SJCRH30 (cell line): Measurements from ENCODE around the gene PDGFD. TPM values are rescaled to one million over a fixed set of nuclear protein-coding genes. Genes with fewer than 3 reads are reported as not detected.

ENCODE experiments used
- DNase-seq, 2 experiments: peaks; one replicate each; pipeline ENCODE4 v3.0.0-alpha.2; 2015 to 2020
- H3K27ac ChIP-seq: fragments of 250-450 bp; sonication (Bioruptor Pico); 2 replicates; pipeline ENCODE4 v1.5.1; 2020; ENCODE audit warnings: mild to moderate bottlenecking, moderate library complexity
- H3K27me3 ChIP-seq: fragments of 250-450 bp; sonication (Bioruptor Pico); 2 replicates; pipeline ENCODE4 v1.5.1; 2020; ENCODE audit warnings: mild to moderate bottlenecking, moderate library complexity
- H3K36me3 ChIP-seq: fragments of 250-450 bp; sonication (Bioruptor Pico); 2 replicates; pipeline ENCODE4 v1.5.1; 2020; ENCODE audit warnings: mild to moderate bottlenecking, moderate library complexity
- H3K4me1 ChIP-seq: fragments of 250-450 bp; sonication (Bioruptor Pico); 2 replicates; pipeline ENCODE4 v1.5.1; 2020; ENCODE audit warnings: mild to moderate bottlenecking, moderate library complexity
- H3K4me3 ChIP-seq: fragments of 250-450 bp; sonication (Bioruptor Pico); 2 replicates; pipeline ENCODE4 v1.5.1; 2020; ENCODE audit warnings: mild to moderate bottlenecking, moderate library complexity
- H3K9me3 ChIP-seq: fragments of 250-450 bp; sonication (Bioruptor Pico); replicated peaks from 2 replicates; pipeline ENCODE4 v1.5.1; 2020; ENCODE audit warnings: mild to moderate bottlenecking, moderate library complexity
- total RNA-seq: library from RNA; depleted of rRNA; stranded (reverse); fragments of >200 nt; shearing (Covaris generic); gene quantifications from 2 replicates; pipeline ENCODE4 v1.2.3, GENCODE V29; 2014; rRNA removed

The PDGFD gene
- total RNA-seq: 14.3 and 15.2 TPM in 2 replicates

DNA sequence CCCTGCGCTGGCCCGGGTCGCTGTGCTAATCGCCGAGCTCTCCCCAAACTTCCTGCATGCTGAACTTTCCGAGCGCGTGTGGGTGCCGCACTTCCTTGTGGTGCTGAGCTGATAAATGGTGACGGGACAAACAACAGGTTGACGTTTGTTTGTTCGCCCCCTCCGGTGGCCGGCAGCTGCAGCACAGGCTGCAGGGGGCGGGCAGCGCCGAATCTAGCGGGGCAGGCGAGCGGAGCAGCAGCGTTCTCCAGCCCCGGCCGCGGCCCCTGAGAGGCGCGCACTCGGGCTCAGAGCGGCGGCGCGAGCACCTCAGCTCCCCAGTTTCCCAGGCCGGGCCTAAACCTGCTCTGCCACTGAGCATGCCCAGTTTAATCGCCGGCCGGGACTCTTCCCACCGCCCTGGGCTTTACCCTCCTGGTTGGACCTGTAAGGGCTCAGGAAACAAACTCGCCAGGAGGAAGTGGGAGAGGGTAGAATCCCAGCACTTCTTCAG lies at the start of gene PDGFD:
Gene PDGFD (minus strand): TSS at position 120 of the 493 bp plus-strand sequence.
- H3K27me3 ChIP-seq: no peaks in the 10 kb centered on the region
- H3K27ac ChIP-seq: peak within 1 kb of the TSS; percentile 36
- 0 out of 2 replicates have a peak, but pooled peaks cover 3% of the 10 kb centered on the region for H3K4me1 ChIP-seq
- H3K36me3 ChIP-seq: no peaks in the 10 kb centered on the region
- H3K9me3 ChIP-seq: no peaks in the 10 kb centered on the region
- H3K4me3 ChIP-seq: peak within 1 kb of the TSS; percentile 62
- peak; percentile 76 to 84 for DNase-seq

GRCh38 chr11:104206936-104207335 lies 43.0 kb upstream of the PDGFD start:
- DNase-seq: no peak
- H3K9me3 ChIP-seq: no peaks in the 10 kb centered on the region
- no peaks in the 10 kb centered on the region for H3K4me1 ChIP-seq
- no peaks in the 10 kb centered on the region for H3K36me3 ChIP-seq
- H3K27me3 ChIP-seq: no peaks in the 10 kb centered on the region
- H3K4me3 ChIP-seq: no peak overlapping the region
- no peak overlapping the region for H3K27ac ChIP-seq

DNA sequence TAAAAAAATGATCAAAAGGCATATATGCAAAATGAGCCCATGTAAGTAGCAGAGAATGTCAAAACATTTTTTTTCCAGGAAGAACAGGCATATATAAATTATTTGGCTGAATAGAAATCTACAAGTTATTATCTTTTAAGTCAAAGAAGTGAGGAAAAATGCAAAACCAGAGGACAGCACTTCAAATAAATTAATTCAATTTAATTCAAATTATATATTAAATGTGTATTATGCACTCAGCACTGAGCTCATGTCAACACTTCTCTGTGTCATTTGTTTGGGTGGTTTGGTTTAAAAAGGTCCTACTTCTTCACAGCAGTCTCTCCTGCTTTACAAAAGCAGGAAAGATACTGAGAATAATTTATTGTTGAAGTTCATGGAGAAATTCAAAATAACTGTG lies 41.9 kb upstream of the PDGFD start:
- H3K36me3 ChIP-seq: no peaks in the 10 kb centered on the region
- no peaks in the 10 kb centered on the region for H3K27me3 ChIP-seq
- H3K27ac ChIP-seq: no peak overlapping the region
- no peaks in the 10 kb centered on the region for H3K9me3 ChIP-seq
- DNase-seq: no peak
- no peak overlapping the region for H3K4me3 ChIP-seq
- H3K4me1 ChIP-seq: no peaks in the 10 kb centered on the region

GRCh38 chr11:104200688-104201087 lies 36.7 kb upstream of the PDGFD start:
- no peak overlapping the region for H3K4me3 ChIP-seq
- H3K36me3 ChIP-seq: no peaks in the 10 kb centered on the region
- no peaks in the 10 kb centered on the region for H3K4me1 ChIP-seq
- H3K27me3 ChIP-seq: no peaks in the 10 kb centered on the region
- DNase-seq: no peak
- H3K9me3 ChIP-seq: no peaks in the 10 kb centered on the region
- no peak overlapping the region for H3K27ac ChIP-seq

- peak in 1 of 2 experiments; percentile 18 for DNase-seq
- H3K4me3 ChIP-seq: no peak overlapping the region
- H3K27me3 ChIP-seq: no peaks in the 10 kb centered on the region
- H3K9me3 ChIP-seq: no peaks in the 10 kb centered on the region
- H3K36me3 ChIP-seq: no peaks in the 10 kb centered on the region
- no peaks in the 10 kb centered on the region for H3K4me1 ChIP-seq
- no peak overlapping the region for H3K27ac ChIP-seq
Measured at GRCh38 chr11:104199053-104199452, 35.1 kb upstream of the PDGFD start.

DNA sequence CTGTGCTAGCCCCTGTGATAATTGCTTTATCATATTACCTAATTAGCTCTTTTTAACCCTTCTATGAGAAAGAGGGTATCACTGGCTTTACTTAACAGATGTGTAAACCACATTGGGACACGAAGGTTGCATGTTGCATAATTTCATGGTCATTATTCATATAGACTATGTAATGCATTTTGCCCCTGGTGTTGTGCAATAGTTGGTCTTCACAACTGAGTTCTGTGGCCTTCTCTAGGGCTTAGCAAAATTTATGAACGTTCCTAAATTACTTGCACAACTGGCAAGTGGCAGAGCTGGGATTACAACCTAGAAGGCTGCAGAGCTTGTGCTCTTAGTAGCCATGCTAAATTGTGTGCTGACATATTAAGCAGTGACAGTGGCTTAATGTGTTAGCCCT lies 34.6 kb upstream of the PDGFD start:
- DNase-seq: peak in 1 of 2 experiments; percentile 13
- Histone ChIP-seq H3K4me1 (no peaks in the 10 kb centered on the region), H3K9me3 (no peaks in the 10 kb centered on the region), H3K36me3 (no peaks in the 10 kb centered on the region), H3K27me3 (no peaks in the 10 kb centered on the region), H3K4me3 (no peak overlapping the region), H3K27ac (no peak overlapping the region)

GRCh38 chr11:104191124-104191523 lies 27.2 kb upstream of the PDGFD start:
- H3K9me3 ChIP-seq: no peaks in the 10 kb centered on the region
- no peaks in the 10 kb centered on the region for H3K4me1 ChIP-seq
- no peaks in the 10 kb centered on the region for H3K27me3 ChIP-seq
- H3K4me3 ChIP-seq: no peak overlapping the region
- H3K27ac ChIP-seq: no peak overlapping the region
- DNase-seq: no peak
- no peaks in the 10 kb centered on the region for H3K36me3 ChIP-seq

GRCh38 chr11:104183593-104183992 lies 19.6 kb upstream of the PDGFD start:
- Histone ChIP-seq H3K4me1 (no peaks in the 10 kb centered on the region), H3K4me3 (no peak overlapping the region), H3K9me3 (no peaks in the 10 kb centered on the region), H3K36me3 (no peaks in the 10 kb centered on the region), H3K27me3 (no peaks in the 10 kb centered on the region), H3K27ac (no peak overlapping the region)
- DNase-seq: no peak

- H3K27ac ChIP-seq: no peak overlapping the region
- no peak for DNase-seq
- H3K27me3 ChIP-seq: no peaks in the 10 kb centered on the region
- no peak overlapping the region for H3K4me3 ChIP-seq
- no peaks in the 10 kb centered on the region for H3K9me3 ChIP-seq
- H3K36me3 ChIP-seq: no peaks in the 10 kb centered on the region
- H3K4me1 ChIP-seq: no peaks in the 10 kb centered on the region
Measured at GRCh38 chr11:104175769-104176168, 11.8 kb upstream of the PDGFD start.

DNA sequence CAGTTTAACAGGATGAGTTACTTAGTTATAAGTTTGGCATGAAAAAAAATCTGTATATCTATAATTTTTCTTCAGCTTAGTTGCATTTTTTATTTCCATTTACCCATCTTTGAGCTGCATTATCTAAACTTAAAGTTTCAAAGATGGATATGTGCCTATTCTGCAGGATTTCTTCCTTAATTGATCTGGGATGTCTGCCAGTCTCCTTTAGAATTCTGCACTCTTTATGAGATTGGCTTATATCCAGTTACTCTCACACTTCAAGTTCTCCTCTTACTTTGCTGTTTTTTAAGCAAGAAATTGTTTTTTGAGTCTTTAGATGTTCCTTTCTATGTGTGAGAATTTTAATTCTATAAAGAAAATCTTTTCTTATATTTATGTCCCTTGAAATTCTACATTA lies 5.1 kb upstream of the PDGFD start:
- Histone ChIP-seq H3K9me3 (no peaks in the 10 kb centered on the region), H3K4me3 (no peak overlapping the region), H3K36me3 (no peaks in the 10 kb centered on the region), H3K27ac (no peak overlapping the region), H3K4me1 (no peaks in the 10 kb centered on the region), H3K27me3 (no peaks in the 10 kb centered on the region)
- no peak for DNase-seq

DNA sequence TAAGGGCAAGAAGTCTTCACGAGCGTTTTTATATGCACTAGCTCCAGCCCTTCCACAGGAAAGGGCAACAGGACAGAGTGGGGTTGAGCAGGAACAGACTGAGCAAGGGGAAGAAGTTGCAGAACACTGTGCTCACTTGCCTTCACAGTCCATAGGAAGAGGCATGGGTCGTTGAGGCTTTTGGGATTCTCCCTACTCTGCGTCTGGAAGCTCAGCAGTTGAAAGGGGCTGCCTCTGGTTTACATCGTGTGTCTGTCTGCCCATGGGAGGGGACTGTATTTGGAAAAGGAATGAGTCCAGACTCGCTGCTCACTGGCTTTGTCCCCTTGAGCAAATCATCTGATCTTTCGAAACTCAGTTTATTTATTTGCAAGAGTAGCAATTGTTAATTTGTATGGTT lies 1.1 kb upstream of the PDGFD start:
- Histone ChIP-seq H3K4me1 (0 out of 2 replicates have a peak, but pooled peaks cover 3% of the 10 kb centered on the region), H3K4me3 (peak overlapping the region; percentile 62), H3K36me3 (no peaks in the 10 kb centered on the region), H3K9me3 (no peaks in the 10 kb centered on the region), H3K27me3 (no peaks in the 10 kb centered on the region), H3K27ac (no peak overlapping the region)
- DNase-seq: peak in 1 of 2 experiments; percentile 6

- no peaks in the 10 kb centered on the region for H3K36me3 ChIP-seq
- 0 out of 2 replicates have a peak, but pooled peaks cover 3% of the 10 kb centered on the region for H3K4me1 ChIP-seq
- H3K9me3 ChIP-seq: no peaks in the 10 kb centered on the region
- peak; percentile 25 to 51 for DNase-seq
- H3K4me3 ChIP-seq: peak overlapping the region; percentile 62
- peak overlapping the region; percentile 36 for H3K27ac ChIP-seq
- H3K27me3 ChIP-seq: no peaks in the 10 kb centered on the region
Measured at GRCh38 chr11:104163100-104164027, 583 bp downstream of the PDGFD start.

DNA sequence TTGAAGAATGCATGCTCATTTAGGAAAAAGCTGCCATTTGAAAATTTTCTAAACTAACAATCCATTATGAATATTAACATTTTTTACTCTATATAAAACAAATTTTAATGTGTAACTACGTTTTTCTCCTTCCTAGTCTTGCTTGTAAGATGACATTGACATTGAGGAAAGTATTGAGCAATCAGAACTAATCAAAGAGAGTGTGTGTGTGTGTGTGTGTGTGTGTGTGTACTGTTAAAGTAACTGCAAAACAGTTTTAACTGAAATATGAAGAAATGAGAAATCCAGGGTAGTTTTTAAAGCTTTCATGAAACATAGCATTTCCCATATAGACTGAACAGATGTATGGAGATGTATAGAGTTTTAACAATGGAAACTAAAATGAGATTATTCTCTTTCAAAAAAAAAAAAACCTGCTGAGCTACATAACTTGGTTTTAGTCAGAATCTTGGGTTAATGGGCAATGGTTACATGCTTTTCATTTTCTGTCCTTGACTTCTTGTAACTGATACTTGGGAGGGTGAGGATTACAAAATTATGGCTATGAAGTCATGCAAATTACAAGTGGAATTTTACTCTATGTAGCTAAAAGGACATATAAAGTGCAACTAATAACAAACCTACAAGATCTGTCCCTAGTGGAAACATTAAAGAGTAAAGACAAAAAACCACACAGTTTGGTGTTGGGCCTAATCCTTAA lies 2.0 kb downstream of the PDGFD start:
- Histone ChIP-seq H3K4me1 (0 out of 2 replicates have a peak, but pooled peaks cover 3% of the 10 kb centered on the region), H3K27me3 (no peaks in the 10 kb centered on the region), H3K27ac (no peak overlapping the region), H3K36me3 (no peaks in the 10 kb centered on the region), H3K9me3 (no peaks in the 10 kb centered on the region), H3K4me3 (peak overlapping the region; percentile 62; the same call in 1 of the 2 replicates)
- DNase-seq: no peak

GRCh38 chr11:104159356-104159755 lies 4.6 kb downstream of the PDGFD start:
- DNase-seq: no peak
- Histone ChIP-seq H3K9me3 (no peaks in the 10 kb centered on the region), H3K27ac (no peak overlapping the region), H3K36me3 (no peaks in the 10 kb centered on the region), H3K27me3 (no peaks in the 10 kb centered on the region), H3K4me1 (0 out of 2 replicates have a peak, but pooled peaks cover 3% of the 10 kb centered on the region), H3K4me3 (no peak overlapping the region)

- Histone ChIP-seq H3K4me1 (no peaks in the 10 kb centered on the region), H3K4me3 (no peak overlapping the region), H3K27ac (no peak overlapping the region), H3K36me3 (no peaks in the 10 kb centered on the region), H3K27me3 (no peaks in the 10 kb centered on the region), H3K9me3 (no peaks in the 10 kb centered on the region)
- DNase-seq: no peak
Measured at GRCh38 chr11:104155375-104155774, 8.6 kb downstream of the PDGFD start.
